Peyer's patch (tissue), 4 donors: ENCODE data around the gene MYO7A.

Experiments used
- POLR2A ChIP-seq, 2 donors: fragments of 450-650 bp; IDR thresholded peaks; one replicate each; pipeline ENCODE4 v1.5.1; 2017; ENCODE audit warnings: antibody characterized with exemption in 2 of 2, mild to moderate bottlenecking in 2 of 2, moderate library complexity in 2 of 2
- TF ChIP-seq, protein P1 (sequence below), 6 experiments: fragments of 450-650 bp in 4 of 6; fragments of 200-600 bp in 2 of 6; sonication (generic) in 1 of 6; IDR thresholded peaks; one replicate each; pipeline ENCODE4 v1.5.1; 2017 to 2019; ENCODE audit warnings: antibody characterized with exemption in 6 of 6, mild to moderate bottlenecking in 3 of 6, moderate library complexity in 1 of 6

DNA sequence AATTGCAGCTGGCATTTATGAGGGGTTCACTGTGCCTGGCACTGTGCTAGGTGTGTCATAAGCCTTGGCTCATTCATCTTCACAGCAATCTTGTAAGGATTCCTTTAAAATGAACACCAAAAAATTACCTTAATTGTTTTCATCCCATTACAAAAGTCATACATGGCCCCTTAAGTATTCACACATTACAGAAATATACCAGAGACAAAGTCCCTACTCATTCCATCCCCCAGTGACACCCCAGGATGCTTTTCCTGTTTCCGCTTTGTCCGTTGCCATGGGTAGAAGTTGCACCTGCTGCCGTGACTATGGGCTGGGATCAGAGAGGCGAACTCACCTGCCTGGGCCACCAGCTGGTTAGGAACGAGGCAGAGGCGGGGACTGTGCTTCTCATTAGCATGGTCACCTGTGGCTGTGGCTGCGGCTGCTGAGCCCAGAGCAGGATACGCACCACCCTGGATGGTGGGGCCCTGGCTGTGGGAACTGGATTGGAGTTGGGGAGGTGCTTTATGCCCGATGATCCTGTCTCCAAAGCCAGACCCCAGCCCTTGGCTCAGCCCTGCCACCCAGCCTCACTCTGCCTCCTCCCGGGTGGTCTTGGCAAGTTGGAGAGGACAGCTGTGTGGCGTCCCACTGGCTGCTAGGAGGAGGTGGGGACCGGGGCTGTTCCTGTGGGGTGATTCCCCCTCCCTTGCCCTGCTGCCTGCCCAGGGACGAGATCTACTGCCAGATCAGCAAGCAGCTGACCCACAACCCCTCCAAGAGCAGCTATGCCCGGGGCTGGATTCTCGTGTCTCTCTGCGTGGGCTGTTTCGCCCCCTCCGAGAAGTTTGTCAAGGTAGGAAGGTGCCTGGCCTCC is 60.8 kb downstream of the MYO7A start:
- TF ChIP-seq, protein P1, sequence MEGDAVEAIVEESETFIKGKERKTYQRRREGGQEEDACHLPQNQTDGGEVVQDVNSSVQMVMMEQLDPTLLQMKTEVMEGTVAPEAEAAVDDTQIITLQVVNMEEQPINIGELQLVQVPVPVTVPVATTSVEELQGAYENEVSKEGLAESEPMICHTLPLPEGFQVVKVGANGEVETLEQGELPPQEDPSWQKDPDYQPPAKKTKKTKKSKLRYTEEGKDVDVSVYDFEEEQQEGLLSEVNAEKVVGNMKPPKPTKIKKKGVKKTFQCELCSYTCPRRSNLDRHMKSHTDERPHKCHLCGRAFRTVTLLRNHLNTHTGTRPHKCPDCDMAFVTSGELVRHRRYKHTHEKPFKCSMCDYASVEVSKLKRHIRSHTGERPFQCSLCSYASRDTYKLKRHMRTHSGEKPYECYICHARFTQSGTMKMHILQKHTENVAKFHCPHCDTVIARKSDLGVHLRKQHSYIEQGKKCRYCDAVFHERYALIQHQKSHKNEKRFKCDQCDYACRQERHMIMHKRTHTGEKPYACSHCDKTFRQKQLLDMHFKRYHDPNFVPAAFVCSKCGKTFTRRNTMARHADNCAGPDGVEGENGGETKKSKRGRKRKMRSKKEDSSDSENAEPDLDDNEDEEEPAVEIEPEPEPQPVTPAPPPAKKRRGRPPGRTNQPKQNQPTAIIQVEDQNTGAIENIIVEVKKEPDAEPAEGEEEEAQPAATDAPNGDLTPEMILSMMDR (IDR thresholded peaks at IDR 0.05), result no peak
- no peak for TF ChIP-seq POLR2A (IDR thresholded peaks at IDR 0.05)
